UCSD-AML1 (cell line): ENCODE measurements around the gene COL5A2.

ENCODE experiments used
- DNase-seq: peaks from one replicate; lab custom pipeline; 2025; ENCODE audit not compliant: unreplicated experiment; lab: John Stamatoyannopoulos, UW

COL5A2 gene

GRCh38 chr2:189056200-189057106, 123.1 kb downstream of the COL5A2 start:
- no peak for DNase-seq

DNA sequence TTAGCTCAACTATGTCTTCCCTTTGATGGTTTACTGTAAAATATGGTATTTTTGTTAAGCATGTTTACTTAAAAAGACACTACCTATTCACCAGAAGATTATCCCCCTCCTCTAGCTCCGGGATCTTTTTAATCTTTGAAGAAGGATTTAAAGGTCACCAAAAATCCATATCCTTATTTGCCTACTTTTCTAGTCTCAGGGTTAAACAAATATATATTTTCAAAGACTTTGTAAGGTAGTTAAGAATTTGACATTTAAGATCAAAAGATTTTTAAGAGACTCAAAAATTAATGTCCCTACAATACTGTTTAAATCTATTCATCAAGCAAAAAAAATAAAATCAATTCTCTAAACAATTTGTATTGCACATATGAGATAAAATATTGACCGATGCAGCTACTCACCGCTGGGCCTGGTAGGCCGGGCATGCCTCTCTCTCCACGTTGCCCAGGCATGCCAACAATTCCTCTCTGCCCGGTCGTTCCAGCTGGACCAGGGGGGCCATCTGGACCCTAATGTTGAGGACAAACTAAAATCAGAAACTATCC, 129.3 kb downstream of the COL5A2 start:
- no peak for DNase-seq

DNA sequence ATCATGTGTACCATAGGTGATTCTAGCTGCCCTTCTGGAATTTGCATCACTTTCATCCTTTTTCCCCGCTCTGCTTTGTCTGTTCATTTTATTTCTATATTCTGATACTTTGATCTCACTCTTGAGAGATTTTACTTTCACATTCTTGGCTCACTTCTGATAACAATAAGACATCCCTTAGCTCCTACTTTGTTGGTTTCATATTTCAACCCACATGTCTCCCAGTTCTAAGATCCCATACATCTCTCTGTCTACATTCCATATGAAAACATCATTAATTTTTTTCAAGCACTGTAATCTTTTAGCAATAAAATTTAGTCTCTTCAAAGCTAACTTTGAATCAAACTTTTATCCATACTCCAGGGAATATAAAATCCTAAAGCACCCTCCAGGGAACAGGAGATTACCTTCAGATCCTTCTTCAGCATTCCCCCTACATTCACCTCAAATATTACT, 129.8 kb downstream of the COL5A2 start:
- DNase-seq, result no peak

- no peak for DNase-seq
These were observed 131.4 kb downstream of the COL5A2 start for GRCh38 chr2:189048189-189048588.

DNA sequence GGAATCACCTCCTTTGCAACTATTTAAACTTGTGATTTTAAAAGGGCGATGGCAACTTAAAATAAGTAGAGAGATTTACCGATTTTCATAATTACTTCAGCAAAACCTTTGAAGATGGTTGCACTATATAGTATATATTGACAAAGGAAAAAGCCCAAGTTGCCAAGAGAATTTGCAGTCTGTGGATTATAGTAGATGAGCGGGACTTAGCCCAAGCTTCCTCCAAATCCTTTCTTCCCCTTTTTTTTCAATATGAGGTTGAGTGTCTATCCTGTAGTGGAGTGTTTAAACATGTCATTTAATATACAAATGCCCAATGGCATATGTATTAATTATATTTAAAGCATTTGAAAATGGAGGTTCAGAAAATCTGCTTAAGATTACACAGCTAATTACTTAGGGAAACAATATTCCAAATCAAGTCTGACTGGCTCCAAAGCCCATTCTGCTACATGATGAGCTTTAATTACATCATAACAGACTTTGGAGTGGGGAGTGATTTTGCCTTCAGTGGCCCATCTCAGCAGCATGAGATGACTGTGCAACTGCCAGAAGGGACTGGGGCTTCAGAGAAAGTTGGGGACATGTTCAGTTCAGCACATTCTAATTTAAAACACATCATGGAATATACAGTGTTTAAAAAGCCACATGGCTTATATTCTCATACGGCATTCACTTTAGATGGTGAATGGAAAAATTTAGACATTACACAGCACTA, 132.2 kb downstream of the COL5A2 start:
- DNase-seq, result no peak

DNA sequence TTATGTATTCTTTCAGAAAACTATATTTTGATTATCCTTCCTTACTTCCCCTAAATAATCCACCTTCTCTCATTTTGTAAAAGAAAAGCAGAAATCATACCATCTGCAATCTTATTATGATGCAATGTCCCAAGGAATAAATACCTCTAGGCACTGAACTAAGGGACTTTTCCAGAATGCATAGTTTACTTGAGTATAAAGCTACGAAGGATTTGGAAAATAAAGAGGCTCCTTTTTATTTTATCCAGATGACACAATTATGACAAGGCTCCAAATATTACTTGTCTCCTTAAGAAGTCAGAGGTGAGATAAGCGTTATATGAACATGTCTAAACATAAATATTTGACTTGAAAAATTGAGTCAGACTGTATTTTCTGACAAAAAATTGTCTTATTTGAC, 133.2 kb downstream of the COL5A2 start:
- DNase-seq, result no peak

GRCh38 chr2:189045836-189046235, 133.7 kb downstream of the COL5A2 start:
- no peak for DNase-seq

- DNase-seq, result no peak
These were observed 142.0 kb downstream of the COL5A2 start for GRCh38 chr2:189037518-189037917.

DNA sequence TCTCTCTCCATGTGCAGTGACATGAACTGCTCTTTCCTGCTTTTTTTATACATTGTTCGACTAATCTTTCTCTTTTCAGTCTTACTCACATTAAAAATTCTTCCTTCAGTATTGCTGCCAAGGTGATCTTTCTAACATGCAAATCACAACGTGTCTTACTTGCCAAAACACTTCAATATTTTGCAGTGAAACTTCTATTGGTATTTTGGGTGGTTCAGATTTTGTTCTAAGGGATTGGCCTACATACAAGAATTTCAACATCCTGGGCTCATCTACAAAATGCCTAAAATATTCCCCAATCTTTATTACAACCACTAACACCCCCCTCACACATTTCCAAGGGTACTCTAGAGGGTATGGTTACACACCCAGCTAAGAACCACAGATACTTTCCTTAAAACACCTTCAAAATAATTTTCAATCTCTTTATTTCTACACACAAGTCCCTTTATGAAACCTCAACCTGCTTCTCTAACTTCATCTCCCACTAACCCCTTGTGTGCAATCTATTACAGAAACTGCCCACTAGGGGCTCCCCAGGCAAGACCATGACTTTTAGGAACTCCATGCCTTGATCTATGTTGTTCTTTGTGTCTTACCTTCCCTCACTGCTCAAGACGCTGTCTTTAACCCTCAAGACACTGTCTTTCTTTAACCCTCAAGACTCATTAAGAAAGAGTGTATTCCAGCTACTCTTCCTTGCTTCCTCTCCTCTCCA, 154.5 kb downstream of the COL5A2 start:
- DNase-seq, result no peak

DNA sequence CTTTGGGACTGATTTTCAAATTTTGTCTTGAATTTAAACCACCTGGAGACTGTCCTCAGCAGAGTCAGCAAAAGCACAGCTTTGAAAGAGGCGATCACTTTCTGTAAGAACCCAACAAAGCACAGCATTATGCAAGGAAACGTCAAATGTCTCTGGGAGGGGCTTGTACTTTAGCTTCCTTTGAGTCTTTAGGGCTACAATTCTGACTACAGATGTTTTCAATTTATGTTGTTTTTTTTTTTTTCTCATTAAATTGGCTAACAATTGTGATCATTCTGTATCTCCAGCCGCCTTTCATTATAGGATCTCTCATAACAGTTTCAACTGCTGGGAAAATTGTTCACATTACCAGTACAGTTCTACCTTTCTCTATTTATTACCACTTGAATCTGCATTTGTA, 157.1 kb downstream of the COL5A2 start:
- no peak for DNase-seq

DNA sequence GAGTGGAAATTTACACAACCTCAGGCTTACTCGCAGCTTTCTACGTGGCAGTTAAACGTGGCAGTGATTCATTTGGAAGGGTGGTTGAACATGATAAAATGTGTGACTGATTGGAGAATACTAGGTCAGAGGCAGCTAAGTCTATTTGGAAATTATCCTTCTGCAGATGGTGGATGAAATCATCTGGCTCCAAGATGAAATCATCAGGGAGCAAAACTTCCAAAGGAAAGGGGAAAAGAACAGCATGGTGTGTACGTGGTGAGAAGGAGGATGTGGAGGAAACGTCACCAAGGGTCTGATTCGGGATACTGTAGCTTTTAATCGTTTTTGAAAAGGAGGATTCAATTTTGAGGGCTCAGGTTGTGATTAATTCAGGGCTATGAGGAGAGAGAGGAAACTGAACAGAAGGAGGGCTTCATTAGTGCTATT, 157.5 kb downstream of the COL5A2 start:
- DNase-seq, result no peak

GRCh38 chr2:189020179-189020578, 159.4 kb downstream of the COL5A2 start:
- no peak for DNase-seq

GRCh38 chr2:189018631-189019030, 160.9 kb downstream of the COL5A2 start:
- no peak for DNase-seq

GRCh38 chr2:189016311-189016861, 163.2 kb downstream of the COL5A2 start:
- no peak for DNase-seq

- DNase-seq, result no peak
These were observed 164.2 kb downstream of the COL5A2 start for GRCh38 chr2:189015359-189015758.

DNA sequence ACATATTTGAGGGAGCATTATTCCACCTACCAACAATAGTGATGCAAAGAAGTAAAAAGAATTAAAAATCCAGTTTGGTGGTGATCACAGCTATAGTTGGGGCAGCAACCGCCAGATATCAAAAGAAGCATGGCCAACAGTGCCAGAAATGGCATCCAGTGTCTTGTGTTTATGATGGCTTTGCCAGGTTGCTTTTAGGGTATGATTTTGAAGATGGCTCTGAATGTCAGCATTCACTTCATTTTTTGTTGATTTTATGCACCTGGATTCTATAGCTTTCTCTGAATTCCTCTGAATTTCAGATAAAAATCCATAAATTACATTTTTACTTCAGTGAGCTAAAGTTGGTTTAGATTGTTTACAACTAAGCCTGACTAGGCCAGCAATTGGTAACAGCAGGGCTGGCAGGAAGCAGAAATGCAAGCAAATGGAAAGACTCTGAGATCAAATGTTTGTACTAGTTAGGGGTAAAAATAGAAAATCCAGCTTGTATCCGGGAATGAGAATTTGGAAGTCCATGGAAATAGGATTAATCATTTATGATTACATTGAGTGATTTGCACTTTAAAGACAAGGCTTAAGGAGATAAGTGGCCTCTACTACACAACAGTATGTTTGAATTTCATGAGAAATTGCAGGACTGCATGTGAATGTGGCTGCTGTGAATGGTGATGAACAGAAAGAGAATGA, 165.0 kb downstream of the COL5A2 start:
- DNase-seq, result no peak

GRCh38 chr2:189013671-189014448, 165.7 kb downstream of the COL5A2 start:
- DNase-seq, result no peak

GRCh38 chr2:189013031-189013430, 166.5 kb downstream of the COL5A2 start:
- no peak for DNase-seq

- DNase-seq, result no peak
These were observed 167.2 kb downstream of the COL5A2 start for GRCh38 chr2:189012351-189012750.

DNA sequence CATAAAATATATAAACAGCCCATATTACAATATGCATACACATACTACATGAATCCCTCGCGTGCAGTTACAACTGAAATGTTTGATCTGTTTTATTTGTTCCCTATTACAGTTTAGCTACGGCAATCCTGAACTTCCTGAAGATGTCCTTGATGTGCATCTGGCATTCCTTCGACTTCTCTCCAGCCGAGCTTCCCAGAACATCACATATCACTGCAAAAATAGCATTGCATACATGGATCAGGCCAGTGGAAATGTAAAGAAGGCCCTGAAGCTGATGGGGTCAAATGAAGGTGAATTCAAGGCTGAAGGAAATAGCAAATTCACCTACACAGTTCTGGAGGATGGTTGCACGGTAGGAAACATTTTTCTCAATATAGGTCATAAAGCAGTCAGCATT, 169.0 kb downstream of the COL5A2 start:
- DNase-seq, result no peak
